Spleen (tissue), 7 donors: Measurements from ENCODE around the gene PRRG1.

ENCODE experiments used
- POLR2A ChIP-seq, 3 donors: fragments of 450-650 bp; IDR thresholded peaks; one replicate each; pipeline ENCODE4 v1.5.1; 2017; ENCODE audit warnings: antibody characterized with exemption in 3 of 3, mild to moderate bottlenecking in 1 of 3
- TF ChIP-seq, protein P1 (sequence below), 11 experiments: fragments of 200-600 bp in 7 of 11; fragments of 450-650 bp in 4 of 11; sonication (generic) in 4 of 11; IDR thresholded peaks in 8 of 11; conservative IDR thresholded peaks in 3 of 11; 1 replicate in 7 of 11; 2 replicates in 4 of 11; pipeline versions ENCODE4 v1.4.0 to v1.8.0; 2016 to 2021; ENCODE audit warnings: antibody characterized with exemption in 11 of 11, inconsistent platforms in 4 of 11, mild to moderate bottlenecking in 1 of 11
- donor health status: DM: no; HTN: no; CAD: no; lungs with moderate emphysema.
- donor health status: DM: no; HTN: no; CAD: no.
- donor health status: DM: no; HTN: no; CAD: no.

DNA sequence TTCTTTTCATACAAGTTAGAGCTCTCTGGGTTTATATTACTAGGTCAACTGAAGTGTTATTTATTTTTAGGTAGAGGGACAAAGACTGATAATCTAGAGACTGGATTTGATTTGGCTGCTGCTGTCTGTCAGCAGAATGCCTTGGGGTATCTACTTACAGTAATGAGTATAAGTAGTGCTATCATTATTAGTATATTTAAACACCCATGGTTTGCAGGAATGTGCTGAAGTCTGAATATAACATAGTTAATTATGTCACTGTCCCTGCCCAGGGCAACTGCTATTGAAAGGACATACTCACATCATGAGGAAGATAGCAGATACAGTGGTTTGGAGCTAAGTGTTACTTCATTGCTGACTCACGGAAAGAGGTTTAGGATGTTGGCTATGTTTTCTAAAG is 76.2 kb downstream of the PRRG1 start:
- TF ChIP-seq POLR2A (IDR thresholded peaks at IDR 0.05) = no peak
- TF ChIP-seq, protein P1, sequence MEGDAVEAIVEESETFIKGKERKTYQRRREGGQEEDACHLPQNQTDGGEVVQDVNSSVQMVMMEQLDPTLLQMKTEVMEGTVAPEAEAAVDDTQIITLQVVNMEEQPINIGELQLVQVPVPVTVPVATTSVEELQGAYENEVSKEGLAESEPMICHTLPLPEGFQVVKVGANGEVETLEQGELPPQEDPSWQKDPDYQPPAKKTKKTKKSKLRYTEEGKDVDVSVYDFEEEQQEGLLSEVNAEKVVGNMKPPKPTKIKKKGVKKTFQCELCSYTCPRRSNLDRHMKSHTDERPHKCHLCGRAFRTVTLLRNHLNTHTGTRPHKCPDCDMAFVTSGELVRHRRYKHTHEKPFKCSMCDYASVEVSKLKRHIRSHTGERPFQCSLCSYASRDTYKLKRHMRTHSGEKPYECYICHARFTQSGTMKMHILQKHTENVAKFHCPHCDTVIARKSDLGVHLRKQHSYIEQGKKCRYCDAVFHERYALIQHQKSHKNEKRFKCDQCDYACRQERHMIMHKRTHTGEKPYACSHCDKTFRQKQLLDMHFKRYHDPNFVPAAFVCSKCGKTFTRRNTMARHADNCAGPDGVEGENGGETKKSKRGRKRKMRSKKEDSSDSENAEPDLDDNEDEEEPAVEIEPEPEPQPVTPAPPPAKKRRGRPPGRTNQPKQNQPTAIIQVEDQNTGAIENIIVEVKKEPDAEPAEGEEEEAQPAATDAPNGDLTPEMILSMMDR (IDR thresholded peaks at IDR 0.05 in 8 of 11, conservative IDR thresholded peaks at IDR 0.05 in 3 of 11) = no peak
